ENCODE measurements around the gene CDC34.

DNA sequence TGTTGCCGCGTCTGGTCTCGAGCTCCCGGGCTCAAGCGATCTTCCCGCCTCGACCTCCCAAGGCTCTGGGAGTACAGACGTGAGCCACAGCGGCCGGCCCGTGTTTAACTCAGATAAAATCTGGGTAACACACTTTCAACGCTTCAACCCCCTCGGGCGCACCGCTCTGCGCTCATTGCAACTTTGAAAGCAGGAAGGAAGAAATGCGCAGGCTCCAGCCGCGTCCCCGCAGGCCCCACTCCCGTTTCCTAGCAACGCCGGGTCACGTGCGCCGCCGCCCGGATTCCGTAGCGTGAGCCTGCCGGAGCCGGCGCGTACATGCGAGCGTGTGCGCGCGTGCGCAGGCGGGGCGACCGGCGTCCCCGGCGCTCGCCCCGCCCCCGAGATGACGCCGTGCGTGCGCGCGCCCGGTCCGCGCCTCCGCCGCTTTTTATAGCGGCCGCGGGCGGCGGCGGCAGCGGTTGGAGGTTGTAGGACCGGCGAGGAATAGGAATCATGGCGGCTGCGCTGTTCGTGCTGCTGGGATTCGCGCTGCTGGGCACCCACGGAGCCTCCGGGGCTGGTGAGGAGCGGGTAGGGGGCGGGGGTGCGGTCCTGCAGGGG, 40.7 kb downstream of the CDC34 start, which contains the start of gene BSG:
- TF ChIP-seq CTCF (IDR thresholded peaks at IDR 0.05), result no peak
- TF ChIP-seq POLR2A (IDR thresholded peaks at IDR 0.05), result peak; percentile 99
